ENCODE measurements around the gene RBBP8NL.

RBBP8NL gene

DNA sequence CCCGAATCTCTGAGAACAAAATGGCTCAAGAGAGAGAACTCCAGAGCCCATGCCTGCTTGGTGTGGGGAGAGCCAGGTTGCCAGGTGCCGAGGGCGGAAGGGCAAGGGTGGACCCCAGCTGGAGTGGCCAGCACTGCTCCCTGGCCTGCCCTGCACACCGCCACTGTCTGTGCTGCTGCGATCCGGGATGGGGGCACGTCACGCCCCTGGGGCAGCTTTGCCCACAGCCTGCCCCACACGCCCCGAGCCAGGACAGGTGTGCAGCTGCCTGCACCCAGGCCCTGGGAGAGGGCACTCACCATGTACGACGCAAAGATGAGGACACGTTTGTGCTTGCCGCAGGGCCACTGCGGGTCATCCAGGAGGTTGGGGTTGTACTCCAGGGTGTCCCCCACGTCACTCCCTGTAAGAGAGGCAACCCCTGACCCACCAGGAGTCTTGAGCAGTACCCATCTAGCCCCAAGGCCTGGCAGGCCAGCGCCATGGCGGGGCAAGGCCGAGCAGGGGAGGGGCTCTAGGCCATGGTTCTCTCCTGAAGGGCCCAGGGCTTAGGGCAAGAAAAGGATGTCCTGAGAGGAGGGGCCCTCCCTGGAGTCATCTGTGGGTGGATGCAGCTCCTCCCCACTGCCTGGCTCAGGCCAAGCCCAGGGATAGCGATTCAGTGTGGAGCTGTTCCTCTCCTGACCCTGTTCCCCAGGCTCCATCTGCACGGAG, 34.6 kb downstream of the RBBP8NL start:
- no peak for DNase-seq (ENCODE audit: low spot score)

DNA sequence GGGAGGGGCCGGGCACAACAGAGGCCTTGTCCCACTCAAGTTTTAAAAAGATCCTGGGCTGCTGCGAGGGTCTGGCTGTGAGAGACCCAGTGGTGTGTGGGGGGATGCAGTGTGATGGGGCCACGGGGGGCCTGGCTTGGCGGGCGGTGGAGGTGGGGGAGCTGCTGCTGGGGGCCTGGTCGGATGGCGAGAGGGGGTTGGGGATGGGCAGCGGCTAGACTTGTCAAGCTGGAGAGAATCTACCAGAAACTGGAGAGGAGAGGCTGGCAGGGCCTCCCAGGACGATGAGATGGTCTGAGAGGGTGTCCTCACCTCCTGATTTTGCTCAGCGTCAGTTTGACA, 35.3 kb downstream of the RBBP8NL start:
- DNase-seq (ENCODE audit: low spot score), result no peak

DNA sequence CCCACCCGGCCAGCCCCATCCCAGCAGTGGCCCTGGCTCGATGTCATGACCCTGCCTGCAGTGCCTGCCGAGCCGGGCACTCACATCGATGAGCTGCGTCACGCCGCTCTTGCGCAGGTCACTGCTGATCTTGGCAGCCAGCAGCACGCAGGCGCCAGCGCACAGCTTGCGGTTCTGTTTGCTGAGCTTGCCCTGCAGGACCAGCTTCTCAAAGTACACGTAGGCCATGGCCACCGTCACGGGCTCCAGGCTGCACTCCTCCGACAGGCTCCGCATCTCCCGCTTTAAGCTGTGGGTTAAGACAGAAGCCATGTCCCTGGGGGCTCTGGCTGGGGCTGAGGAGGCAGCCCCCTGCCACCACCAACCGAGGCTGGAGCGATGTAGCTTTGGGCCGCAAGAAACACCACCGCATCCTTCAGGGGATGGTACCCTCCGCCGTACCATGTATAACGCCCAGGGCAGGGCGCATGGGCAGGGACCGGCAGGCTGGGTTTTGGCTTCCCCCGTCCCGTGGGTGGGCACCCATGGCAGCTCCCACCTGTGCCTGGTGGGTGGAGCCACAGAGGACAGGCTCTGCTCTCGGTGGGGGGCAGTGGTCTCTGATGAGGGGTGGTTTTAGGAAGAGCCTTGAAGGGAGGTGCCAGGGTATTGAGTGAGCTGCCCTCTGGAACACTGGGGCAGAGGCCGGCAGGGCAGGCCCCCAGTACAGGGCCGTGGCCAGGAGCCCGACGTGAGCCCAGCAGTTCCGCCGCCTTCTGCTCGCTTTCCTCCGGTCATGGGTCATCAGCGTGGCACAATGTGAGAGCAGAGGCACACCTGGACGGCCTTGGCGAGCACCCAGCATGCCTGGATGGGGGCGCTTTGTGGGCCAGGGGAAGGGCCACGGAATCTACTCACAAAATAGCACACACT, 35.9 kb downstream of the RBBP8NL start:
- no peak for DNase-seq (ENCODE audit: low spot score)

DNA sequence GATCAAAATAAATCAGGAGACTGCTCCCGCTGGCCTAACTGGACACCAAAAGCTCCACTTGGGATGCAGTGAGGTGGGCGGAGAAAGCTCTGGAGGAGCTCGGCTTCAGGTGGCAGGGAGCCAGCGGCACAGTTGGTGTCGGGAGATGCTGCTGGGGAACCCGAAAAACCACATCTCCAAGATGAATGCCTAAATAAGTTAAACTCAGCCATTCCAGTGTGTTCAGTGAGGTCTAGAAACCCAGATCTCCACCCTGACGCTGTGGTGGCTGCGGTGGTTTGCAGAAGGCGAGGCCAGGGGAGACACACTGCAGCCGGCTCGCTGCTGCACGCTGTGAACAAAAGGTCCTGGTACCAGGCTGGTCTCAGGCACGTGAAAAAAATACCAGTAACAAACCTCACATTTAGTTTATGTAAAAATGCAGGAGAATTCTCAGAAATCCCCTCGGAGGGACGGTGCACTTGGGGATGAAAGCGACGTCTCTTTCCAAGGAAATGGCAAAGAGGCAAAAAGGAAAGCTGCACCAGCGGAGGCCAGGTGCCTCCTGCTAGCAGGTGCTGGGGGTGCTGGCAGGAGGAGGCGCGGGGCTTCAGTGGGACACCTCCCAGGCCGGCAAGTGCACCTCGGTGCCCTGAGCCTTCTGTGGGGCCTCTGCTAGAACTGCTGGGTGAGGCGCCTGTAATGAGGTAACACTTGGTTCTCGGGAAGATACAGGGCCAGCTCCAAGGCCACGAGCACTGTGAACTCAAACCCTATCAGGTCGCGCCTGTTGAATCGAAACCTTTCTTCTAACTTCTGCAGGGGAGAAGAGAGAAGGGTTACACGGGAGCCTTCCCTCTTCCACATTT, 36.8 kb downstream of the RBBP8NL start:
- no peak for DNase-seq (ENCODE audit: low spot score)

DNA sequence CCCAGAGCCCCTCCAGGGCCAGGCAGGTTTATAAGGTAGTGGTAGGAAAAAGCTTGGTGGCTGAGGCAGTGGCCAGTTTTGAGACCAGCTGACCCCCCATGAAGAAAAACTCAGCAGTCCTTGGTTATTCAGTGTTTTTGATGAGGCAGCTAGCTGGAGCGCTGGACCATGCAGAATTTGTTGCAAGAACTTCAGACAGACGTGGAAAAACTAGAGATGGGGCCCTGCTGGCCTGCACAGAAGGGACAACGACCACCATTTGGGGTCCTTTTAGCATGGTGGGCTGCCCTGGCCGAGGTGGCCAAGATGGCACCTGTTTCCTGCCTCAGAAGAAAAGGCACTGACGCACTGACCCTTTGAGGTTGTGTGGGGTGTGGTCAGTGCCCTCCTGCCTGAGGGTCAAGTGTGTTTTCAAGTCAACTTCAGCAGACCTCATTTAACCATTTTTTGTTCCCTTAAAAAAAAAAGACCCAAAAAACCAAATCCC, 37.7 kb downstream of the RBBP8NL start:
- no peak for DNase-seq (ENCODE audit: low spot score)

DNA sequence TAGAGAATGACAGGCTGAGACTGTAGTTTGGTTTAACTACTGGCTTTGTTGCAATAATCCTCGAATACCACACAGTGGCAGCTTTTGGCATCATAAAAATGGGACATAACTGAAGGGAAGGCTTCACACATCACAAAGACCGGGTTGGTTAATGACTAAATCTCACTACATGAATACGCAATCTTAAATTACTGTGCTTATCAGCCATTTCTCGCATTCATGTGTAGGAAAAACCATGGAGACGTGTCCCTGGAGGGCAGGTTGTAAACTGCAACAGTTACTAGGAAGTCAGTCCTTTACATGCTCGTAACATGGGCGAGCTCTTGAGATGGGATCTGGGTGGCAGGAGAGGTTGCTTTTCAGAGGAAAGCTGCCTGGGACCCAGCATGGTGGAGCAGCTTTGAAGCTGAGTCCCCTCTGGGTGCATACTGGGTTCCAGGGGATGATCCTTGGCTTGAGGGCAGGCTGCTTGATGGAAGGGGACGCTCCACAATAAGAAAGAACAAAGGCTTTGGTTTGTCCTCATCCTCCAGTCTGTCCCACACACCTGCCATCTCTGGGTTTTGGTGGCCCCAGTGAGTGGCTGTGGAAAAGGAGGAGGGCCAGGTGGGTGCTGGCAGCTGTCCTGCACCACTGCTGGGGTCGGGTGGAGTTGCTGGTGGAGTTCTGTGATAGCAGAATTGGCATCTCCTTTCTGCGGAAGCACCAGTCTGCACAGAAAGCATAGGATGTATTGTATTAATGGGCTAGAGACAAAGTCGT, 38.3 kb downstream of the RBBP8NL start:
- no peak for DNase-seq (ENCODE audit: low spot score)

DNA sequence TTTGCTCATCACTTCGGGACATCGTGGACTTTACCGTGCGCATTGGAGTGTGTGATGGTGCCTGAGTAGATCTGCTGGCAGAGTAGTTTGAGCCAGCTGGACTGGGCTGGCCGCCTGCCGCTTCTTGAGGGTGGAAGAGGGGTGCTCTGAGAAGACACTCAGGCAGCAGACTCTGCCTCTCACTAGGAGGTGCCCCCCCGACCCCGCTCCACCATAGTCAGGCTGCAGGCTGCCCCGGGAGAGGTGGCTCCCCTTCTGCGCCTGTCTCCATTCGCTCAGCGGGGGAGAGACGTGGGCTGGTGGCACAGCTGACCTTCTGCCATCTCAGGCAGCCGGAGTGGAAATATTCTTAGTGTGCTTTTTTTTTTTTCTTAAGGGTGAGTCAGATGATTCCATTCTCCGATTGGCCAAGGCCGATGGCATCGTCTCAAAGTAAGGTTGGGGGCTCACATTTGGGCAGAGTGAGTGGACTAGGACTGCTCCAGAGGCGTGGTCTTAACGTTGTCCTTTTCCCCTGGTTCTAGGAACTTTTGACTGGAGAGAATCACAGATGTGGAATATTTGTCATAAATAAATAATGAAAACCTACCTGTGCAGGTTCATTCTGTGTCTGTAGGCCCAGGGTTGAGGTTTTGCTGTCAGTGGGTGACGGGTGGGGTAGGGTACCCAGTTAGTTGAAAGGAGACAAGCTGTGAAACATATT, 39.3 kb downstream of the RBBP8NL start:
- DNase-seq (ENCODE audit: low spot score), result no peak

DNA sequence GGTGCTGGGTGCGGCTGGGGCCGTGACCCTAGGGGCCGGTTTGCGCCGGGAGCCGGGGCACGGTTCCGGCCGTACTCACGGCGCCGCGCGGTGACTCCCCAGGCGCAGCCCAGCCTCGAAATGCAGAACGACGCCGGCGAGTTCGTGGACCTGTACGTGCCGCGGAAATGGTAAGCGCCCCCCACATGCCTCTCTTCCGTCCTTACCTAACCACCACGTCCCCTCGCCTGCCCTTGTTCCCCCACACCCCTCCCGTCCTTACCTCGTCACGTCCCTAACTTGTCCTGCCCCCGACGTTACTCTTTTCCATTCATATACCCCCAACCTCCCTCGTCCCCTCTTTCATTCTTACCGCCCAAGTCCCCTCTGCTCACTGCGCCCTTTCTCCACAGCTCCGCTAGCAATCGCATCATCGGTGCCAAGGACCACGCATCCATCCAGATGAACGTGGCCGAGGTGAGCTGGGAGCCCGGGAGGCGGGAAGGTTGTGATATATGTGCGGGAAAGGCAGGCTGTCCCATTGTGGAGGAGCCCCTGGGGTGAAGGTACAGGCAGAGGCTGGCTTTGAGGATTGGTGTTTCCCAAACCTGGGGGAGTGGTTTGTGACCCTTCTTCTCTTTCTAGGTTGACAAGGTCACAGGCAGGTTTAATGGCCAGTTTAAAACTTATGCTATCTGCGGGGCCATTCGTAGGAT, 40.0 kb downstream of the RBBP8NL start:
- no peak for DNase-seq (ENCODE audit: low spot score)

DNA sequence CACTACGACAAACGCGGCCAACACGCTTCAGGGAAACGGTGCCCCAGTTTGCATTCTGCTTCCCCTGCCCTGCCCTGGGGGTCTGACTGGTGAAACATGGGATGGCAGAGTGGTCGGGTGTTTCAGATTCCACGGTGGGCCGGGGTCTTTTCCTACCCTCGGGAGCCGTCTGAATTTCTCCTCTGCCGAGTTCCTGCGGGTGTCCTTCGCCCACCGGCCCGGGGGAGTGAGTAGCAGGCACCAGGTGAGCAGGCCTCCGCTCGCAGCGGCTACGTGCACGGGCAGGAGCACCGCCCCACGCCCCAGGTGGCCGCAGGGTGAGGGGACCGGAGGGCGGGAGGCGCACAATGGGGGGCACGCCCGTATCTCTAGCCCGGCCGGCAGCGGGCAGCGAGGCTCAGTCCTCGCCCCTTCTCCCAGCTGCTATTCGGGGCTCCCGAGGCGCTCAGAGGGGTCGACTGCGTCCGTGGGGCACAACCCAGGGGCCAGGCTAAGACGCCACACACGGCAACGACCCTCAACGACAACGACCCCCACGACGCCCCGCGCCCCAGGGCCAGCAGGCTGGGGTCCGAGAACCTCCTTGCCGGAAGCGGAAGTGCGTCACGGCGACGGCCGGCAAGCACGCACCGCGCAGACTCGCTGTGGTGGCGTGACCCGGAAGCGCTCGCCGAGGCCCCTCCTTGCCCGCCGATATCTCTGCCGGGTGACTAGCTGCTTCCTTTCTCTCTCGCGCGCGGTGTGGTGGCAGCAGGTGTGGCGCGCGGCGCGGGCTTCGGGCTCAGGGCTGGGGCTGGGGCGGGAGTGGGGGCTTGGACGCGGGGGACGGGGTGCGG, 40.7 kb downstream of the RBBP8NL start, which contains the start of gene RPS21:
TSS of gene RPS21 (plus strand) at position 721 of the 836 bp plus-strand sequence. CDS start 236 bp downstream, outside the sequence.
- peak; percentile 97 for DNase-seq (ENCODE audit: low spot score)

DNA sequence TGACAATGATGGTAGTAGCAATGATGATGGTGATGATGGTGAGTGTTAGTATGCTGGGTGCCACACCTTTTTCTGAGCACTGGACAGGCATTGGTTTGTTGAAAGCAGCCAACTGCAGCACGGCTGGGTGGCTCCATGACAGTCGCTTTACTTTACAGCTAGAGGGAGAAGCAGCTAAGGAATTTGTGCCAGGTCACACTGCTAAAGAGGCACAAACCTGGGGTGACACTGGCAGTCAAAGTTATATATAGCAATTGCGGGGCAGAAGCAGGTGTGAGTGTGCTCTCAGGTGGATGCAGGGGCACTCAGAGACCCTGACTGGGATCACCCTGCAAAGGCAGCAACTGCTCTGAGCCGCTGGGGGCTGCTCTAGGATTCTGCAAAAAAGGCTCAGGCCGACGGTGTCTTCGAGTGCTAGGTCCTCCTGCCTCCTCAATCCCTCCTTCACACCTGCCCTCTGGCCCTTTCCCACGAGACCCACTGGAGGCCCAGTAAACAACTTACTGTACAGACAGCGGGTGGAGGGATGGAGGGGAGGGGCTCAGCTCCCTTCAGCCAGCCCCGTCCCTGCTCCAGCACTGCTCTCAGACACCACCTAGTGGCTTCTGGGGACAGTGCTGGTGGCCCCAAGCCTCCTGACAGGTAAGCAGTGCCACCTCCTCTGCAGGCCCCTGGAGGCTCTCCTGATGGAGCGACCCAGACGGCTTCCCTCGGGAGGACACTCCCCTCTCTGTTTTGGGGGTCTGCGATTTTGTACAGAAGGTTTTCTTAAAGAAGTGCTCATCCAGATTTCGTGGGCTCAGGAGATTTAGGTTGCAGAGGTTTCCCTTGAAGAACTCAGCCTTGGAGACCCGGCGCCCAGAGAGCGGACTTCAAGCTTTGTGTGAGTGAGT, 44.8 kb downstream of the RBBP8NL start:
- DNase-seq (ENCODE audit: low spot score), result peak; percentile 89

DNA sequence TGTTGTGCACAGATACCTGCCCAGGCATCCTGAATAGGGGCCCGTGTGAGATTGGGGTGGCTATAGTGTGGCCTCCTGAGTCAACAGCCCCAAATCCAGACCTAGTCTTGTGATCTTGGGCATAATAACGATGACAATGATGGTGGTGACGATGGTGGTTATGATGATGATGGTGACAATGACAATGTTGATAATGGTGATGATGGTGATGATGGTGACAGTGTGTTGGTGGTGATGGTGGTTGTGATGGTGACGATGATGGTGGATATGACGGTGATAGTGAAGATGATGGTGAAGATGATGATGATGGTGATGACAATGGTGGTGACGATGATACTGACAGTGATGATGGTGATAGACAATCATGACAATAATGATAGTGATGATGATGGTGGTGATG, 45.5 kb downstream of the RBBP8NL start:
- DNase-seq (ENCODE audit: low spot score), result no peak

DNA sequence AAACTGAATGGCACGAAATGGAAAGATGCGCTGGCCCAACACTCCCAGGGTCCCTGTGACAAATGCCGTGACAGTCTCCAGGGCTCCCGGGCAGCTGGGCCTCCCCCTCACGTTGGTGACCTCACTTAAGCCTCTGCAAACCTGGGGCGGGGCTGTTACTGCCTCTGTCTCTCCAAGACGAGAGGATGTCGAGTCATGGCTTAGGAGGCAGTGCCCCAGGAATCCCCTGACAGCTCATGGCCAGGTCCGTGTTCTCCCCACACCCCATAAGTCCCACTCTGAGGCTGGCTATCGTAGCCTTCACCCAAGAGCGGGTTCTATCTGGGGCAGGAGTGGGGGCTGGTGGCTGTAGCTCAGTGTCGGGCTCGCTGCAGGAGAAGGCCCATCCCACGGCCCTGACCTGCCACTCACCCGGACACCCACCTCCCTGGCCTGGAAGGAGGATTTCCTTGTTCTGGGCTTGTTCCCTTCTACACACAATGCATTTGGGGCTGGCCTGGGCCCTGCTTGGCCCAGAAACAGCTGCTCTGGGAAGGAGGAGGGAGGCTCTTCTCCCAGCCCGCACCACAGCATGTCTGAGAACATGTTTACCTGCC, 46.0 kb downstream of the RBBP8NL start:
- no peak for DNase-seq (ENCODE audit: low spot score)

DNA sequence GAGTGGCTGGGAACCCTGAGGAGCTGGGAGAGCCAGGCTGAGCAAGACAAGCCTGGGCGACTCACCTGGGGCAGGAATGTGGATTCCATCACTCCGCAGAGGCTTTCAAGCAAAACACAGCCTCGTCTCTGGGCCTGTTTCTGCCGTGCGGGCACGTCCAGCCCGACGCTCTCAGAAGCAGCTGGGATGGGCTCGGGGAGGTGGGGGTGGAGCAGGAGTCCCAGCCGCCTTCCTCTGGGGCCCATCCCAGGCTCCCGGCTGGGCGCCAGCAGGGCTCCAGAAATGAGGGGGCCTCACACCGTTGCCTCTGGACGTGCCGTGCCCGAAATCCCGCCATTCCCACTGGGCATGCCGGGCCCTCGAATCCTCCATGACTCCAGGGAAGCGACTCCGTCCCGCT, 49.1 kb downstream of the RBBP8NL start:
- DNase-seq (ENCODE audit: low spot score), result no peak

DNA sequence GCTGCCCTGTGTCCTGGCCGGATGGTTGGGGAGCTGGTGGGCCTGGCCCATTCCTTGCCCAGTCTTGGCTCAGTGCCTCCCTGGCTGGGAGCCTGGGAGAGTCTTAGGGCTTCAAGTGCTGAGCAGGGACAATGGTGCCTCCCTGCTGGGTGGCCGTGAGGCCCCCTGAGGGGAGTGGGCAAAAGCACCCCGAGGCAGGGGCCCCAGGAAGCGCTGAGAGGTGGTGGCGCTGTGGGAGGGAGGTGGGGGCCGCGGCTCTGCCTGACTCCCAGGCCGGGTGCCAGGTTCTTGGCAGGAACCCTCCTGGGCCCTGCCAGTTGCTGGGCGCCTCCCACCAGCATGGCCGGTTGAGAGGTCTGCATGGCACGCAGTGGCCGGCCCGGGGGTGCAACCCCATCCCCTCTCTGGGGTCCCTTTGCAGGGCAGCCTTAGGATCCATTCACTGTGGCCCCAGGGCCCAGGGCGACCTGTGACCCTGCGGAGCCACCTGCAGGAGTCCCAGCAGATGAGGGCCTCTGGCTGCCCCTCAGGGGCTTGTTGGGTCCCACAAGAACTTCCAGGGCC, 49.6 kb downstream of the RBBP8NL start:
- DNase-seq (ENCODE audit: low spot score), result no peak

DNA sequence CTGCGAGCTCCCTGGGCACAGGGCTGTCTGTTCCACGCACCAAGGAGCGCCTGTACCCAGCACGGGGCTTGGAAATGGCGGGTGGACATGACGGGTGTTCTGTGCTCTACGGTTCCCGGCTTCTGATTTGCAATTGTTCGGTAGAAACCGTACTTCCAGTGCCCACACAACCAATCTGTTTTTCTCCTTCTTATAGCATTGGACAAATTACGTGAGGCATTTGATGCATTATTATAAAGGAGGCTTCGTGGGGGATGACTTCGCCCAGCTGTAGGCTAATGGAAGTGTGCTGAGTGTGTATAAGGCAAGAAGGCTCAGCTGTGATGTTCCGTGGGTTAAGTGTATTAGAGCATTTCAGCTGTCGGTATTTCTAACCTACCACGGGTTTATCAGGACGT, 50.3 kb downstream of the RBBP8NL start:
- no peak for DNase-seq (ENCODE audit: low spot score)

DNA sequence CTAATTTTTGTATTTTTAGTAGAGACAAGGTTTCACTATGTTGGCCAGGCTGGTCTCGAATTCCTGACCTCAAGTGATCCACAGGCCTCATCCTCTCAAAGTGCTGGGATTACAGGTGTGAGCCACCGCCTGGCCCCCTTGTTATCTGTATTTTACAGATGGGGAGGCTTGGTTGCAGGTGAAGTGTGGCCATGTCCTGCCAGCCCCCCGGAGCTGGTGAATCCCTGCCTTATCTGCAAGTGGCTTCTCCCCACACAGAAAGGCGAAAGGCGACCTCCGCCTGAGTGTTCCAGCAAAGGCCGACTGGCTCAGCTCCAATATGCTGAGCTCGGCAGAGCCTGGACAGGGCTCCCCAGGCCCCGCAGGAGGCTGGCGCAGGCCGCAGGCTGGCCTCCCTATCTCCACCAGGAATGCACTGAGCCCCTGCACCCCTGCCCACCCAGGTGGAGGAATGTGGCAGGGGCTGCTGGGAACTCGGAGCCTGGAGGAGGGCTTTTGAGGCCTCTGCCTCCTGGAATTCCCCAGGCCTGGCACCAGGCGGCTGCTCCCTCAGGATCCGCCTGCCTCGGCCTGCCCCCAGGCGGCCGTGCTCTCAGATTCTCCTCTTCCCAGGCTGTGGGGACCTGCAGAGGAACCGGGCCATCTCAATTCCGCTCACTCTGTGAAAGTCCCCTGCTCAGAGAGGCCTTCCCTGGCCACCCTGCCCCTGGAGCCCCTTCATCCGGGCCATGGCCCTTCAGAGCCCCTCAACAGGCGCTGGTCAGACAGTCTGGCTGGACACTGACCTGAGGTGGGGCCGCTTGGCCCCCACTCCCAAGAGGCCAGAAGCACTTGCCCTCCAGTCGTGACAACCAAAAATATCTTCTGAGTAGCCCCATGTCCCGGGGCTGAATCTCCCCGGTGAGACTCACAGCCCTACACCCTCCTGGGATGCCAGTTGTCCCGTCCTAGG, 51.0 kb downstream of the RBBP8NL start:
- DNase-seq (ENCODE audit: low spot score), result no peak
